WTC11 (cell line): ENCODE measurements around the gene EYS. TPM values are rescaled to one million over a fixed set of nuclear protein-coding genes. Genes with fewer than 3 reads are reported as not detected.

Source experiments
- ATAC-seq: fragments of 200-7000 bp; cut with Tn5 transposase; 2 replicates; pipeline ENCODE4 v1.10.0; 2021; ENCODE audit warnings: mild to moderate bottlenecking, moderate library complexity
- CTCF ChIA-PET: fragments of 300-600 bp; sonication (Branson Sonifier 250); formaldehyde crosslinking; loops from one replicate; lab custom pipeline; 2021; ENCODE audit warnings: antibody characterized with exemption; lab: Charles Lee
- POLR2A ChIA-PET: fragments of 350-600 bp; sonication (Branson Sonifier 250); formaldehyde crosslinking; loops from one replicate; lab custom pipeline; 2021; ENCODE audit warnings: antibody characterized with exemption; lab: Charles Lee
- DNase-seq: peaks from one replicate; pipeline ENCODE4 v3.0.0; 2021; ENCODE audit warnings: low spot score
- H3K27ac Mint-ChIP-seq: 2 replicates; pipeline ENCODE4 v1.8.0; 2021; ENCODE audit warnings: mixed read lengths
- H3K27me3 Mint-ChIP-seq: 2 replicates; pipeline ENCODE4 v1.8.0; 2021; ENCODE audit warnings: low read depth, mild to moderate bottlenecking, moderate library complexity, mixed read lengths
- H3K36me3 Mint-ChIP-seq: 2 replicates; pipeline ENCODE4 v1.8.0; 2021; ENCODE audit warnings: mixed read lengths
- H3K4me1 Mint-ChIP-seq: 2 replicates; pipeline ENCODE4 v1.8.0; 2022; ENCODE audit warnings: mixed read lengths
- H3K4me3 Mint-ChIP-seq: 2 replicates; pipeline ENCODE4 v1.8.0; 2021; ENCODE audit warnings: mild to moderate bottlenecking, moderate library complexity, mixed read lengths
- H3K9me3 Mint-ChIP-seq: 2 replicates; pipeline ENCODE4 v1.8.0; 2021; ENCODE audit warnings: mixed read lengths
- ATF2 ChIP-seq: sonication (generic); formaldehyde crosslinking; IDR thresholded peaks from 2 replicates; pipeline ENCODE4 v1.8.1; 2022; ENCODE audit warnings: low read depth, missing genetic modification reagents, borderline replicate concordance
- ATF3 ChIP-seq: sonication (generic); formaldehyde crosslinking; conservative IDR thresholded peaks from 2 replicates; pipeline ENCODE4 v1.8.1; 2022; ENCODE audit warnings: mild to moderate bottlenecking, missing genetic modification reagents
- ATF6 ChIP-seq: sonication (generic); formaldehyde crosslinking; IDR thresholded peaks from 2 replicates; pipeline ENCODE4 v1.8.1; 2023; ENCODE audit warnings: mild to moderate bottlenecking, missing genetic modification reagents
- CREB1 ChIP-seq: sonication (generic); formaldehyde crosslinking; IDR thresholded peaks from 2 replicates; pipeline ENCODE4 v1.8.0; 2023; ENCODE audit warnings: mild to moderate bottlenecking, missing genetic modification reagents
- E2F5 ChIP-seq: sonication (generic); formaldehyde crosslinking; IDR thresholded peaks from 2 replicates; pipeline ENCODE4 v1.8.1; 2022; ENCODE audit warnings: mild to moderate bottlenecking, moderate library complexity, missing genetic modification reagents
- GRHL2 ChIP-seq: fragments of 250-450 bp; sonication (Bioruptor Pico); IDR thresholded peaks from 2 replicates; pipeline ENCODE4 v1.8.0; 2022; ENCODE audit warnings: mild to moderate bottlenecking, moderate library complexity; ENCODE audit not compliant: insufficient replicate concordance, severe bottlenecking
- KAT7 ChIP-seq: sonication (generic); formaldehyde crosslinking; IDR thresholded peaks from 2 replicates; pipeline ENCODE4 v1.8.1; 2023; ENCODE audit warnings: missing genetic modification reagents, mild to moderate bottlenecking, borderline replicate concordance
- NFE2L1 ChIP-seq: sonication (generic); formaldehyde crosslinking; IDR thresholded peaks from 2 replicates; pipeline ENCODE4 v1.8.1; 2023; ENCODE audit warnings: missing genetic modification reagents
- NR1H2 ChIP-seq: sonication (generic); formaldehyde crosslinking; IDR thresholded peaks from 2 replicates; pipeline ENCODE4 v1.9.0; 2021; ENCODE audit warnings: mild to moderate bottlenecking, moderate library complexity, missing genetic modification reagents
- RELA ChIP-seq: sonication (generic); formaldehyde crosslinking; IDR thresholded peaks from 2 replicates; pipeline ENCODE4 v1.8.1; 2022; ENCODE audit warnings: missing genetic modification reagents, mild to moderate bottlenecking, borderline replicate concordance
- TCF7 ChIP-seq: sonication (generic); formaldehyde crosslinking; IDR thresholded peaks from 2 replicates; pipeline ENCODE4 v1.8.0; 2022; ENCODE audit warnings: mild to moderate bottlenecking, low read depth, missing genetic modification reagents, moderate library complexity
- total RNA-seq: library from RNA; stranded (reverse); gene quantifications from 3 replicates; pipeline ENCODE4 v1.2.3, GENCODE V29; 2021
- TF ChIP-seq, protein P1 (sequence below): sonication (generic); formaldehyde crosslinking; IDR thresholded peaks from 2 replicates; pipeline ENCODE4 v1.8.0; 2022; ENCODE audit warnings: missing genetic modification reagents
- TF ChIP-seq, protein P2 (sequence below): sonication (generic); formaldehyde crosslinking; IDR thresholded peaks from 2 replicates; pipeline ENCODE4 v1.8.0; 2023; ENCODE audit warnings: missing genetic modification reagents

Gene EYS
- total RNA-seq, 1 experiment from 2014 or later = not detected

- no peak for TF ChIP-seq GRHL2 (CRISPR knock-in tag)
- no peak for TF ChIP-seq NFE2L1 (CRISPR knock-in tag)
- no peak for TF ChIP-seq RELA (CRISPR knock-in tag)
- TF ChIP-seq ATF2 = no peak
- no peak for TF ChIP-seq NR1H2 (CRISPR knock-in tag)
- TF ChIP-seq TCF7 (CRISPR knock-in tag) = no peak
- ChIA-PET CTCF (no interaction called here), POLR2A (no interaction called here)
- Mint-ChIP-seq H3K27ac (no peak overlapping the region), H3K36me3 (peaks cover 6% of the 10 kb centered on the region), H3K27me3 (no peaks in the 10 kb centered on the region), H3K4me3 (no peak overlapping the region), H3K9me3 (peaks cover 22% of the 10 kb centered on the region), H3K4me1 (peaks cover 37% of the 10 kb centered on the region)
- no peak for DNase-seq
- ATAC-seq = no peak
These were observed 1692.4 kb downstream of the EYS start for GRCh38 chr6:64014595-64014994.

GRCh38 chr6:64013011-64013410 lies 1694.0 kb downstream of the EYS start:
- Mint-ChIP-seq H3K36me3 (peaks cover 8% of the 10 kb centered on the region), H3K4me1 (peaks cover 38% of the 10 kb centered on the region), H3K4me3 (no peak overlapping the region), H3K27ac (no peak overlapping the region), H3K27me3 (no peaks in the 10 kb centered on the region; the same call in 1 of the 2 replicates), H3K9me3 (peaks cover 20% of the 10 kb centered on the region)
- TF ChIP-seq ATF3 (CRISPR knock-in tag) = no peak
- TF ChIP-seq KAT7 (CRISPR knock-in tag) = no peak
- TF ChIP-seq ATF6 (CRISPR knock-in tag) = no peak
- TF ChIP-seq, protein P1, sequence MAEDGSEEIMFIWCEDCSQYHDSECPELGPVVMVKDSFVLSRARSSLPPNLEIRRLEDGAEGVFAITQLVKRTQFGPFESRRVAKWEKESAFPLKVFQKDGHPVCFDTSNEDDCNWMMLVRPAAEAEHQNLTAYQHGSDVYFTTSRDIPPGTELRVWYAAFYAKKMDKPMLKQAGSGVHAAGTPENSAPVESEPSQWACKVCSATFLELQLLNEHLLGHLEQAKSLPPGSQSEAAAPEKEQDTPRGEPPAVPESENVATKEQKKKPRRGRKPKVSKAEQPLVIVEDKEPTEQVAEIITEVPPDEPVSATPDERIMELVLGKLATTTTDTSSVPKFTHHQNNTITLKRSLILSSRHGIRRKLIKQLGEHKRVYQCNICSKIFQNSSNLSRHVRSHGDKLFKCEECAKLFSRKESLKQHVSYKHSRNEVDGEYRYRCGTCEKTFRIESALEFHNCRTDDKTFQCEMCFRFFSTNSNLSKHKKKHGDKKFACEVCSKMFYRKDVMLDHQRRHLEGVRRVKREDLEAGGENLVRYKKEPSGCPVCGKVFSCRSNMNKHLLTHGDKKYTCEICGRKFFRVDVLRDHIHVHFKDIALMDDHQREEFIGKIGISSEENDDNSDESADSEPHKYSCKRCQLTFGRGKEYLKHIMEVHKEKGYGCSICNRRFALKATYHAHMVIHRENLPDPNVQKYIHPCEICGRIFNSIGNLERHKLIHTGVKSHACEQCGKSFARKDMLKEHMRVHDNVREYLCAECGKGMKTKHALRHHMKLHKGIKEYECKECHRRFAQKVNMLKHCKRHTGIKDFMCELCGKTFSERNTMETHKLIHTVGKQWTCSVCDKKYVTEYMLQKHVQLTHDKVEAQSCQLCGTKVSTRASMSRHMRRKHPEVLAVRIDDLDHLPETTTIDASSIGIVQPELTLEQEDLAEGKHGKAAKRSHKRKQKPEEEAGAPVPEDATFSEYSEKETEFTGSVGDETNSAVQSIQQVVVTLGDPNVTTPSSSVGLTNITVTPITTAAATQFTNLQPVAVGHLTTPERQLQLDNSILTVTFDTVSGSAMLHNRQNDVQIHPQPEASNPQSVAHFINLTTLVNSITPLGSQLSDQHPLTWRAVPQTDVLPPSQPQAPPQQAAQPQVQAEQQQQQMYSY = no peak
- TF ChIP-seq, protein P2, sequence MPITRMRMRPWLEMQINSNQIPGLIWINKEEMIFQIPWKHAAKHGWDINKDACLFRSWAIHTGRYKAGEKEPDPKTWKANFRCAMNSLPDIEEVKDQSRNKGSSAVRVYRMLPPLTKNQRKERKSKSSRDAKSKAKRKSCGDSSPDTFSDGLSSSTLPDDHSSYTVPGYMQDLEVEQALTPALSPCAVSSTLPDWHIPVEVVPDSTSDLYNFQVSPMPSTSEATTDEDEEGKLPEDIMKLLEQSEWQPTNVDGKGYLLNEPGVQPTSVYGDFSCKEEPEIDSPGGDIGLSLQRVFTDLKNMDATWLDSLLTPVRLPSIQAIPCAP (CRISPR knock-in tag) = no peak
- no peak for TF ChIP-seq CREB1 (CRISPR knock-in tag)
- no peak for TF ChIP-seq E2F5
- CTCF ChIA-PET = interaction anchor here (2.4 kb wide), 1 partner anchor 318 kb away, joined by 31 read pairs; no protein-coding TSS in a partner anchor
- DNase-seq = no peak
- POLR2A ChIA-PET = no interaction called here
- no peak for ATAC-seq
